Inflammatory macrophage treated with lipopolysaccharide for 4 hours (primary cell): ENCODE data around the gene DNMT3A.

ENCODE experiments used
- DNase-seq: peaks from one replicate; pipeline ENCODE4 v3.0.0-alpha.2; 2020

The DNMT3A gene

DNA sequence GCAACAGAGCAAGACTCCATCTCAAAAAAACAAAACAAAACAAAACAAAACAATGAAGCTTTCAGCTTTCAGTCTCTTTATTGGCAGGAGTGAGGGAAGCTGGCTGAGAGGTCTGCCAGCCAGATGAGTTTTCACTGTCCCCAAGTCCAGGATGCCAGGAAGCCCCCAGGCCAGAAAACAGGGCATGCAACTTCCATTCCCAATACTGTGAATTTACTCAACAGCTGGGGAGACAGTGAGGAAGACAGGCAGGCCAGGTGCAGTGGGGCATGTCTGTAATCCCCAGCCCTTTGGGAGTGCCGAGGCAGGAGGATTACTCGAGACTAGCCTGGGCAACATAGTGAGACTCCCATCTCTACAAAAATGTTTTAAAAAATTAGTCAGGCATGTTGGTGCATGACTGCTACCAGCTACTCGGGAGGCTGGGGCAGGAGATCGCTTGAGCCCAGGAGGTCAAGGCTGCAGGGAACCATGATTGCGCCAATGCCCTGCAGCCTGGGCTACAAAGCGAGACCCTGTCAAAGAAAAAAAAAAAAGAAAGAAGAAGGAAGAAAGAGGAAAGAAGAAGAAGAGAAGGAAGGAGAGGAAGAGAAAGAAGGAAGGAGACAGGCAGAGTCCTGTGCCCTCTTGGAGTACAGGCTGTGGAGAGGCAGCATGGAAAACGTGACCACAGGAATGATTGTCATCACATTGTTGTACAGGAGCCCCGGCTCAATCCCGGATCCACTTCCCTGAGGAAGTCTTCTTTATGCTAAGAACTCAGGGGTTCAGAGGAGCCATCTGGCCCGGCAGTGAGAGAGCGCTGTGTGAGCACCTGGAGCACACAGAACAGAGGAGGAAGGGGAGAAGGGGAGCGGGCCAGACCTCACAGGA lies 144.2 kb downstream of the DNMT3A start:
- DNase-seq: no peak

DNA sequence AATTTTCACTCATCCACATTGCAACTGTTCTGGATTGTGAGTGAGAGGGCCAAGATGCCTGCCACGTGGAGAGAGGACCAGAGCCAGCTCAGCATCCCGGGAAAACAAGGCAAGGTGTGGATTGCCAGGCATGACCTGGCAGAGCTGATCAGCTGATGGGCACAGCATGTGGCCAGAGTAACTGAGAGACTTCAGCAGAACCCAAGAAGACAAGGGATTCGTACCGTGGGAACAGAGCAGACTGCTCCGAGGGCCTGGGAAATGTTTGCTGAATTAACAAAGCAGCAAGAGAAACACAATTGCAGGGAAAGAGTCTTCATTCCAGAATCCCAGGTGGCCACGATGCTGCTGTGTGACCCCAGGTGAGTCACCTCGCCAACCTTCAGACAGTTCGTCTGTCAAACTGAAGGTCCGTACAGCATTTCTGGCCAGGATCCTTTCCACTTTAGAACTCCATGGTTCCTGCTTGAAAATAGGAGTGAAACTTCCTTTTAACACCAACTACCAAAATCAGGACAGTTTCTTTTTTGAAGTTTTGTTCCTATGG lies 147.1 kb downstream of the DNMT3A start:
- no peak for DNase-seq

DNA sequence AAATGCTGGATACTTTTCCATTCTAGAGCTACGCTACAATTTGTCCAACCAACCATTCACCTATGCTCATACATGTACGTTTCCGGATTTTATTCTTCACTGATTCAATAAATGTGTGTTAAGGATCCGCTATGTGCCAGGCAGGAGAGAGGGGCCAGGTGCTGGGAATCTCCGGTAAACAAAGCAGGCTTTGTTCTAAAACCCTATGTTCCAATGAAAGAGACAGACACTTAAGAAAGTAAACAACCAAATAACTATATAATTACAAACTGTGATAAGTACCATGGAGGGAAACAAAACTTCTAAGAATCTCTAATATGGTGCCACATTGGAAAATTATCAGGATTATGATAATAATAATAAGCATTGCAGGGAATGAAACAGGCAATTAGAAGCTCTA lies 151.2 kb downstream of the DNMT3A start:
- DNase-seq: no peak

DNA sequence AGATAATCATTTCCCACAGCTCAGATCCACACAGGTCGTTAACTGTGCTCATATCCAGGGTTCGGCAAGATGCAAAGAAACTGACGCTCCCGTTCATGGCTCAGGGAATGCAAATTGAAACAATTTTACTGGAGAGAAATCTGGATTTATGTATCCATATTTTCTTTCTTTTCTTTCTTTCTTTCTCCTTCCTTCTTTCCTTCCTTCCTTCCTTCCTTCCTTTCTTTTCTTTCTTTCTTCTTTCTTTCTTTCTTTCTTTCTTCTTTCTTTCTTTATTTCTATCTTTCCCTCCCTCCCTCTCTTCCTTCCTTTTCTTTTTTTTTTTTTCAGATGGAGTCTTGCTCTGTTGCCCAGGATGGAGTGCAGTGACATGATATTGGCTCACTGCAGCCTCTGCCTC lies 153.3 kb downstream of the DNMT3A start:
- no peak for DNase-seq

DNA sequence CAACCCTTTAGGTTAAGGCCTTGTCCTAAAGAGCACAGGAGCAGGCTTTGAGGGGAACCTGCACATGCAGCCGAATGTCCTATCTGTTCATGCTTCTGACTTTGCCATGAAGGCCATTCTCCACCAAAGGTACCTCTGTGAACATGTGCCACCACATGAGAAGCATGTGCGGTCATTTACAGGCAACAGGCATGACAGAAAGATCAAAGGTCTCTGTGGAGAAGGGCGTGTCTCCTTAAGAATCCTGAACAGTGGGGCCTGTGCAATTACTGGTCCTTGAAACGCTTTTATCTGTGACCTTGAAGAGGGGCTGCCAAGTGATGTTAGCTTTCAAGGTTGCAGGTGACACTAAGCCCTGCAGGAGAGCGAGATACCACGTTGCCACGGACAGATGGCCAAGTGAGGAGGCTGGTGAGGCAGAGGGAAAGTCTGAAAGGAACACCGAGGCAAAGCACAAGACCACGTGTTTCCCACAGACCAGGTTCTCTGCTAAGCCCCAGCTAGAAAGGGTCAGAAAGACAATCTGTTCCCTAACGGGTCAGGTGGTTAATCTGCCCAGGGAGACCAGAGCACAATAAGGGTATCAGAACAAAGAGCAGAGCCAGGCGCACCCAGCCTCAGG lies 153.9 kb downstream of the DNMT3A start:
- no peak for DNase-seq

DNA sequence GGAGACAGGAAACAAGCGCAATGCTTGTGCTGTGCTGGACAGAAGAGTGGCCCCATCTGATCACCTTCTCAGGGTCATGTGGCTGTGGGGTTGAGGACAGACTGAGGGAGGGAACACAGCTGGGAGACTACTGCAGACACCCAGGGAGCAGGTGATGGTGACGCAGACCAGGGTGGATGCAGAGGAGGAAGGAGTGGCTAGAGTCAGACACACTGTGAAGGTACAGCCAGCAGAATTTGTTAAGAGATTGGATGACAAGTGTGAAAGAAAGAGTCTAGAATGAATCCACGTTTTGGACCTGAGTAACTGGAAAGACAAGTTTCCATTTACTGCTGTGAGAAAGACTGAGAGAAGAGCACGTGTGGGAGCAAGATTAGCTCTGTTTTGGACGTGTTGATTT lies 157.5 kb downstream of the DNMT3A start:
- no peak for DNase-seq

DNA sequence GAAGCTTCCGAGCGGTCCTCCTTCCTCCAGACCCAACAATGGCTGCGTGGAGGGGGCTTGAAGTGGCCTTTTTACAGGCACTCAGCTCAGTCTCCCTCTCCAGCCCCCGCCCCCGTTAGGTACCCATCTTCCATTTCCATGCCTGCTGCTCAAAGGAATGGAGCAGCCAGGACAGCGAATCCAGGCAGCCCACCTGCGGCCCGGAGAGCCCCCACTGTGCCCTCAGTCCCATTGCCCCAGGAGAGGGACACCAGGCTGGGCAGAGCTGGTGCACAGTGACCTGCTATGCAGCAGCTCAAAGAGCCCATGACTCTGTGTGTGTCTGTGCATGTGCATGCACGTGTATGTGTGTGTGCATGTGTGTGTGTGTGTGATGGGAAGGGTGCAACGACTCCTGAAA lies 162.7 kb downstream of the DNMT3A start:
- no peak for DNase-seq
